HG02588 (cell line): ENCODE measurements around the gene RNF212B.

Experiments used
- ATAC-seq: cut with Tn5 transposase; IDR thresholded peaks from one replicate; pipeline ENCODE4 v1.9.1; 2021; ENCODE audit warnings: mild to moderate bottlenecking, moderate library complexity; ENCODE audit not compliant: unreplicated experiment

Gene RNF212B

DNA sequence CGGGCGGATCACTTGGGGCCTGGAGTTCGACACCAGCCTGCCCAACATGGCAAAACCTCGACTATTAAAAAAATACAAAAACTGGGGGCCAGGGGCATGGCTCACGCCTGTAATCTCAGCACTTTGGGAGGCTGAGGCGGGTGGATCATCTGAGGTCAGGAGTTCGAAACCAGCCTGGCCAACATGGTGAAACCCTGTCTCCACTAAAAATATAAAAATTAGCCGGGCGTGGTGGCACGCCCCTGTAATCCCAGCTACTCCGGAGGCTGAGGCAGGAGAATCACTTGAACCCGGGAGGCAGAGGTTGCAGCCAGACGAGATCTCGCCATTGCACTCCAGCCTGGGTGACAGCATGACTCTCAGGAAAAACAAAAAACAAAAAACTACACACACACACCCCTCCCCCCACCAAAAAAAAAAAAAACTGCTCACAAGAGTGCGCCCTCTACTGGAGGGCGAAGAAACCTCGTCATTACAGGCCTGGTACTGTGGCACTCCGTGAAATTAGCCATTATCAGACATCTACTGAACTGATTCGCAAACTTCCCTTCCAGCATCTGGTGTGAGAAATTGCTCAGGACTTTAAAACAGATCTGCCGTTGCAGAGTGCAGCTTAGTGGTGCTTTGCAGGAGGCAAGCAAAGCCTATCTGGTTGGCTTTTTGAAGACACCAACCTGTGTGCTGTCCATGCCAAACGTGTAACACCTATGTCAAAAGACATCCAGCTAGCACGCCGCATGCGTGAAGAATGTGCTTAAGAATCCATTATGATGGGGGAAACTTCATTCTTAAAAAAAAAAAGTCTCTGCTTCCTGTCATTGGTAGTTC is 57.2 kb downstream of the RNF212B start:
- ATAC-seq = no peak

- no peak for ATAC-seq
Observed at GRCh38 chr14:23296012-23296777, 58.5 kb downstream of the RNF212B start.

GRCh38 chr14:23297096-23297495 is 59.4 kb downstream of the RNF212B start:
- ATAC-seq = no peak

DNA sequence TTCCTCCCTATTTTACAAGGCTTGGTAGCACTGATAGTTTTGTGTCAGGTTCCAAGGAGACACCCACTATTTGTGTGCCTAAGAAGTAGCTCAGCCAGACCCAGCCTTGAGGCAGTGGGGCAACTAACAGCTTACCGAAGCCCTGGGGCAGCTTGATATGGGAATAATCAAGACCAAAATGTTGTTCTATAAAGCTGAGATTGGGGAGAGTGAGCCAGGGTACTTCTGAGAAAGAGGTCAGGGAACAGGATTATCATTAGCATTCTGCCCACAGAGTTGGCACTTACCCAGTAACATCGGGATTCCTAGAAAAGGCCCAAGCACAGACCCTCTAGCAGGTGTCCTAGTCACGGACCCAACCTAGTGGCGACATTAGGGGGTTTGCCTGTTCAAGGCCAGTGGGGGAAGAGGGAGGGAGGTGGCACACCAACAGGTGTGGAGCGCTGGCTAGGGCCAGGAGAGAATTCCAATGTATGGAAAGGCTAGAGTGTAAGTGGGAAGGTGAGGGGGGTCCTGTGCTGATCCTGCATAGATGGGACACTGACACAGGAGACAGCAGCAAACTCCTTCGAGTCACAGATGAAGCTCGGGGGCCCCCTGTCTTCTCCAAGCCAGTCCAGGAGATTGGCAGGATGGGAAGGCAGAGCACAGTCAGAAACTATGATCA is 60.0 kb downstream of the RNF212B start:
- ATAC-seq = no peak

- no peak for ATAC-seq
Observed at GRCh38 chr14:23299211-23299957, 61.6 kb downstream of the RNF212B start.

GRCh38 chr14:23299986-23300686 is 62.4 kb downstream of the RNF212B start:
- no peak for ATAC-seq

- ATAC-seq = no peak
Observed at GRCh38 chr14:23300687-23301223, 63.0 kb downstream of the RNF212B start.

- ATAC-seq = peak; percentile 75
Observed at GRCh38 chr14:23301288-23301968, 63.7 kb downstream of the RNF212B start.

- peak; percentile 10 for ATAC-seq
Observed at GRCh38 chr14:23301969-23302289, 64.2 kb downstream of the RNF212B start.

DNA sequence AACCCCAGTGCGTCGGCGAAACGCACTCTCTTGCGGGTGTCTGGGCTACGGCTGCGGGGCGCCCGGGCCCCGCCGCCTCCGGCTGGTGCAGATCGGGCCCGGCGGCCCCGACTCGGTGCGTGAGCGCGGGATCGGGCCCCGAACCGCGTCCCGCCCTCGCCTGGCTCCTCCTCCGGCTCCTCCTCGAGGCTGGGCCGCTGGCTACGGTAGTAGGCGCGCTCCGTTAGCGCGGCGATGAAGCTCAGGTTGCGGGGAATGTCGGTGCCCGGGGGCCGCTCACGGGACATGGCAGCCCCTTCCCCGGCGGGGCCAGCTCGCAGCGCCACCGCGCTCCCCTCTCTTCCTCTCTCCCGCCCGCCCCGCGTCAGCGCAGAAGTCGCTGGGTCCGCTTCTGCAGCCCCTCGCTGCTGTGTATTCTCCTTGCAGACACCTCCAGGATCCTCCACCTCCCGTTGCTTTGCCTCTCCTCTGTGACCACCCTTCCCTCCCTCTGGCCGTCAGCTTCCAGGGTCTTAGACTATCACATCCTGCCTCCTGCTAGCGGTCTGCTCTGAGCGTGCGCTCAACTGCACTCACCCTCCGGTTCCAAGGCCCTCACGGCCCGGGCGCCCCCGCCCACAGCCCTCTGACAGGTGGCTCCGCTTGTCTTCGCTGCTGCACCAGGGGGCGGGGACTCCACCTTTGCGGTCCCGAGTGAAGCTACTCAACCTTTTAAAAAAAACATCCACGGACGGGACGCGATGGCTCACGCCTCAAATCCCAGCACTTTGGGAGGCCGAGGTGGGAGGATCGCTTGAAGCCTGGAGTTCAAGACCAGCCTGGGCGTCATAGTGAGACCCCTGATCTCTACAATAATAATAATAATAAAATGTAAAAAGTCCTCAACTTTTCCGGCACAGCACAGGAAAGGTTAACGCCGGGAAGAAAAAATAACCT is 64.8 kb downstream of the RNF212B start, which contains the start of gene PPP1R3E:
Gene PPP1R3E, minus strand, starts transcription at position 570 of the 936 bp plus-strand sequence. Its CDS starts 283 bp downstream, at position 287.
- ATAC-seq = peak; percentile 30

DNA sequence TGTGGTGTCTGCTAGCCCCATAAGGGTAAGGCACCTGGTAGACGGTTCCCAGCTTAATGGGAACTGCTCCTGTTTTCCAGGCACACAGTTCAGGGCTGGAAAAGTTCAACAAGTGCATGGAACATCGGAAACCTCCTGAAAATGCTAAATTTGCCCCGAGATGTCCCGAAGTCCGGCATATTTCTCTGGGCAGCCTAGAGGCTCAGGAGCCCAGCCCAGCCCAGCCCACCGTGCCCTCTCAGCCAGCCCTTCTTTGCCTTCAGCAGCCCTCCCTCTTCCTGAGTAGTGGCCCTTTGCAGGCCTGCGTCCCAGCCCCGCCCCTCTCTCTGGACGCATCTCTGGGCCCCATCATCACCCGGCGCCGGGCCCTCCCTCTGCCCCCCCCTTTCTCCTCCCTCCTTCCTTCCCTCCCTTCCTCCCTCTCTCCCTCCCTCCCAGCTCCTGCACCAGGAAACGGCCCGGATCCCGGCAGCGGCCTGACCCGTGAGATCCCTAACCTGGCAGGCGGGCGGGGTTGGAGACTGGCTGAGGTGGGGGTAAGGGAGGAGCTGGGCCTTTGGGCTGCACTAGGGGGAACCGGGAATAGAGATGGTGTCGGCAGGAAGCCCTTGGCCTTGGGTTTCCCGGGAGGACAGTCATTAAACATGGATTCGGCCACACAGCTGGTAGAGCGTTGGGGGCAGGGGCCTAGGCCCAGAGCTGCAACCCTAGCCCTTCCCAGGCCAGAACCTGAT is 68.8 kb downstream of the RNF212B start, which contains the start of gene BCL2L2:
Gene BCL2L2, plus strand, starts transcription at position 422 of the 734 bp plus-strand sequence. CDS start 935 bp downstream, outside the sequence.
- ATAC-seq = no peak

GRCh38 chr14:23307146-23307530 is 69.4 kb downstream of the RNF212B start:
- no peak for ATAC-seq

DNA sequence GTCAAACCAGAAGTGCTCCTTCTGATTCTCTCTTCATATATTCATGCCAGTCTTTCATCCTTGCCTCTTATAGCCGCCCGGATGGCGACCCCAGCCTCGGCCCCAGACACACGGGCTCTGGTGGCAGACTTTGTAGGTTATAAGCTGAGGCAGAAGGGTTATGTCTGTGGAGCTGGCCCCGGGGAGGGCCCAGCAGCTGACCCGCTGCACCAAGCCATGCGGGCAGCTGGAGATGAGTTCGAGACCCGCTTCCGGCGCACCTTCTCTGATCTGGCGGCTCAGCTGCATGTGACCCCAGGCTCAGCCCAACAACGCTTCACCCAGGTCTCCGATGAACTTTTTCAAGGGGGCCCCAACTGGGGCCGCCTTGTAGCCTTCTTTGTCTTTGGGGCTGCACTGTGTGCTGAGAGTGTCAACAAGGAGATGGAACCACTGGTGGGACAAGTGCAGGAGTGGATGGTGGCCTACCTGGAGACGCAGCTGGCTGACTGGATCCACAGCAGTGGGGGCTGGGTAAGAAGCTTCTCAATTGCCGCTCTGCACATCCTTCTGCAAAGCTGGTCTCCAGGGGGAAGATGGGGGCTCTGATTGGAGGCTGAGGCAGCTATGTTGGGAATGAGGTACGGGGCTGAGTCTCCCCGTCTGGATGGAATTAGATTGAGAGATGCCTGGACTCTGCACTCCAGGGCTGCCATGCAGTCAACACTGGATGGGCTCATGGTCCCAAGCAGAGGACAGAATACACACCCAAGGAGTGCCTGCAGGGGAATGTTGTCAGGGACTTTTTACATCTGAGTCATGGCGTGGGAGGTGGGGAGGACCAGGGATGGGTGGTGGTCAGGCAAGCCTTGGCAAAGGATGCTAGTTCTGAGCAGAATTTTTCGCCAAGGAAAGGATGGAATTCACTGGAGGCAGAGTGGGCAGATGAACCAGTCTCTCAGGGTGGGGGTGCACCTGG is 70.2 kb downstream of the RNF212B start:
- ATAC-seq = no peak

GRCh38 chr14:23308721-23309445 is 71.1 kb downstream of the RNF212B start:
- no peak for ATAC-seq

DNA sequence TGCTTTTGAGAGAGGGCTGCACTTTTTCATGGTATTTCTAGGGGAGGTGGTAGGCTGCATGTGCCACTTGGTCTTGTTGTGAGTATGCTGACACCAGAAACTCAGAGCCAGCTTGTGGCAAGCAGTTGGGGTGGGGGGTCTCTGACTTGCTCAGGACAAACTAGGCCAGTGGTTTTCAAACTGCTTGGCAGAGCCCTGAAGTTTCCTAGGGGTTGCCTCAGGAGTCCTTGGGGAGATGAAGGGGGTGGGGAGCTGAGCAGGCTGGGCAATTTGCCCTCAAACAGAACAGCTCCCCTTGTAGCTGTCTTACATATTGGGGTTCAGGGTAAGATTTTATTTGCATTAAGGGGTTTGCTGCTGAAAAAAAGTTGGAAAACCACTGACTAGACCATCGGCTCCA is 72.8 kb downstream of the RNF212B start:
- no peak for ATAC-seq

DNA sequence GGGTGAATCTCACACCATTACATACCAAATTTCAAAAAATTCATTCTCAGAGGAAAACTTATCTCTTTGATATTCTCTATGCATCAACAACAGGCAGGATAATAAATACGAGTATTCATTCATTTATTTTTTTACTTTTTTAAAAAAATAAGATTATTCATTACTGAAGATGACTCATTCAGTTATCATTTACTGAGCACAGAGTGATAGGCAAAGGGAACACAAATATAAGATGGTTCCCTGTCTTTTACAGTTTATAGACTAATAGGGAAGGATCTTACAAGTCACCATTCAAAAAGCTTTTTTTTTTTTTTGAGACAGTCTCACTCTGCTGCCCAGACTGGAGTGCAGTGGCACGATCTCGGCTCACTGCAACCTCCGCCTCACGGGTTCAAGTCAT is 78.6 kb downstream of the RNF212B start:
- no peak for ATAC-seq
